ENCODE data around the gene GFRA3. TPM values are rescaled to one million over a fixed set of nuclear protein-coding genes. Genes with fewer than 3 reads are reported as not detected.

The GFRA3 gene
- total RNA-seq, 1 donor from 2014 or later, result 24.4 TPM

- no peak for TF ChIP-seq CTCF (IDR thresholded peaks at IDR 0.05; ENCODE audit: unreplicated experiment)
- no peak overlapping the region for H3K27ac Mint-ChIP-seq
- H3K27me3 Mint-ChIP-seq, result no peaks in the 10 kb centered on the region
- H3K36me3 Mint-ChIP-seq (ENCODE audit: insufficient read depth), result peaks cover 20% of the 10 kb centered on the region
- H3K9me3 Mint-ChIP-seq (ENCODE audit: low read depth), result peaks cover 7% of the 10 kb centered on the region
- no peak for DNase-seq (ENCODE audit: low spot score, unreplicated experiment)
- peaks cover 3% of the 10 kb centered on the region for H3K4me1 Mint-ChIP-seq (ENCODE audit: low read depth)
- H3K4me3 Mint-ChIP-seq (ENCODE audit: low read depth), result no peak overlapping the region
Measured at GRCh38 chr5:138303372-138303771, 29.0 kb upstream of the GFRA3 start.

GRCh38 chr5:138289296-138289695, 14.9 kb upstream of the GFRA3 start:
- Mint-ChIP-seq H3K4me1 (ENCODE audit: low read depth) (no peaks in the 10 kb centered on the region), H3K27me3 (no peaks in the 10 kb centered on the region), H3K27ac (no peak overlapping the region), H3K9me3 (ENCODE audit: low read depth) (no peaks in the 10 kb centered on the region), H3K36me3 (ENCODE audit: insufficient read depth) (no peaks in the 10 kb centered on the region), H3K4me3 (ENCODE audit: low read depth) (no peak overlapping the region)
- DNase-seq (ENCODE audit: low spot score, unreplicated experiment), result no peak
- no peak for TF ChIP-seq CTCF (IDR thresholded peaks at IDR 0.05; ENCODE audit: unreplicated experiment)

GRCh38 chr5:138287246-138287645, 12.8 kb upstream of the GFRA3 start:
- Mint-ChIP-seq H3K9me3 (ENCODE audit: low read depth) (no peaks in the 10 kb centered on the region), H3K36me3 (ENCODE audit: insufficient read depth) (no peaks in the 10 kb centered on the region), H3K27ac (no peak overlapping the region), H3K4me3 (ENCODE audit: low read depth) (no peak overlapping the region), H3K27me3 (no peaks in the 10 kb centered on the region), H3K4me1 (ENCODE audit: low read depth) (no peaks in the 10 kb centered on the region)
- TF ChIP-seq CTCF (IDR thresholded peaks at IDR 0.05; ENCODE audit: unreplicated experiment), result no peak
- no peak for DNase-seq (ENCODE audit: low spot score, unreplicated experiment)

GRCh38 chr5:138282920-138283742, 8.7 kb upstream of the GFRA3 start:
- DNase-seq (ENCODE audit: low spot score, unreplicated experiment), result peak; percentile 19
- Mint-ChIP-seq H3K9me3 (ENCODE audit: low read depth) (no peaks in the 10 kb centered on the region), H3K27ac (peak overlapping the region; percentile 41), H3K36me3 (ENCODE audit: insufficient read depth) (no peaks in the 10 kb centered on the region), H3K4me1 (ENCODE audit: low read depth) (no peaks in the 10 kb centered on the region), H3K4me3 (ENCODE audit: low read depth) (no peak overlapping the region), H3K27me3 (no peaks in the 10 kb centered on the region)
- peak; percentile 69 for TF ChIP-seq CTCF (IDR thresholded peaks at IDR 0.05; ENCODE audit: unreplicated experiment)

- Mint-ChIP-seq H3K27me3 (no peaks in the 10 kb centered on the region), H3K36me3 (ENCODE audit: insufficient read depth) (no peaks in the 10 kb centered on the region), H3K4me3 (ENCODE audit: low read depth) (no peak overlapping the region), H3K27ac (no peak overlapping the region), H3K9me3 (ENCODE audit: low read depth) (no peaks in the 10 kb centered on the region), H3K4me1 (ENCODE audit: low read depth) (peaks cover 9% of the 10 kb centered on the region)
- TF ChIP-seq CTCF (IDR thresholded peaks at IDR 0.05; ENCODE audit: unreplicated experiment), result no peak
- no peak for DNase-seq (ENCODE audit: low spot score, unreplicated experiment)
Measured at GRCh38 chr5:138280915-138281314, 6.5 kb upstream of the GFRA3 start.
